ENCODE data around the gene CHRNB1. TPM values are rescaled to one million over a fixed set of nuclear protein-coding genes. Genes with fewer than 3 reads are reported as not detected.
"Not testable (repeated sequence)": the region's sequence is repeated elsewhere in the genome, so short reads cannot be mapped to it uniquely, and the experiment has no call there.

Gene CHRNB1
- total RNA-seq, 2 experiments from 2014 or later: 10.4 to 13.1 TPM

GRCh38 chr17:7467498-7467897, 22.6 kb downstream of the CHRNB1 start:
- DNase-seq: no peak
- Mint-ChIP-seq H3K4me1 (peaks cover 10% of the 10 kb centered on the region), H3K9me3 (ENCODE audit: low read depth) (no peaks in the 10 kb centered on the region), H3K27me3 (no peaks in the 10 kb centered on the region), H3K36me3 (peaks cover 2% of the 10 kb centered on the region), H3K27ac (no peak overlapping the region), H3K4me3 (no peak overlapping the region)
- CTCF ChIA-PET: interaction anchor here (1.0 to 1.5 kb wide), 3 partner anchors 11 to 112 kb away, joined by 3 to 4 read pairs (median 3); no protein-coding TSS in a partner anchor
- ATAC-seq: no peak

- peaks cover 10% of the 10 kb centered on the region for H3K4me1 Mint-ChIP-seq
- CTCF ChIA-PET: interaction anchor here (1.0 to 1.5 kb wide), 2 partner anchors 31 to 113 kb away, joined by 3 read pairs; no protein-coding TSS in a partner anchor
- H3K27me3 Mint-ChIP-seq: no peaks in the 10 kb centered on the region
- H3K9me3 Mint-ChIP-seq (ENCODE audit: low read depth): no peaks in the 10 kb centered on the region
- ATAC-seq (no peak), DNase-seq (no peak)
- no peak overlapping the region for H3K4me3 Mint-ChIP-seq
- peaks cover 2% of the 10 kb centered on the region for H3K36me3 Mint-ChIP-seq
- no peak overlapping the region for H3K27ac Mint-ChIP-seq
Observed at GRCh38 chr17:7468290-7468689, 23.4 kb downstream of the CHRNB1 start.

GRCh38 chr17:7468804-7469389, 24.0 kb downstream of the CHRNB1 start:
- CTCF ChIA-PET: interaction anchor here (1.5 kb wide), 1 partner anchor 32 kb away, joined by 3 read pairs; no protein-coding TSS in a partner anchor
- no peak for DNase-seq
- peaks cover 2% of the 10 kb centered on the region for H3K36me3 Mint-ChIP-seq
- H3K9me3 Mint-ChIP-seq (ENCODE audit: low read depth): no peaks in the 10 kb centered on the region
- no peak overlapping the region for H3K4me3 Mint-ChIP-seq
- no peak for ATAC-seq
- H3K4me1 Mint-ChIP-seq: peaks cover 10% of the 10 kb centered on the region
- no peaks in the 10 kb centered on the region for H3K27me3 Mint-ChIP-seq
- no peak overlapping the region for H3K27ac Mint-ChIP-seq

GRCh38 chr17:7469843-7470242, 25.0 kb downstream of the CHRNB1 start:
- not testable (repeated sequence) for H3K4me3 Mint-ChIP-seq; ATAC-seq; H3K27me3 Mint-ChIP-seq; H3K9me3 Mint-ChIP-seq (ENCODE audit: low read depth); DNase-seq; H3K27ac Mint-ChIP-seq; H3K36me3 Mint-ChIP-seq
- peaks cover 10% of the 10 kb centered on the region for H3K4me1 Mint-ChIP-seq
- CTCF ChIA-PET: interaction anchor here (1.6 kb wide), 1 partner anchor 33 kb away, joined by 4 read pairs; no protein-coding TSS in a partner anchor

GRCh38 chr17:7470457-7470973, 25.7 kb downstream of the CHRNB1 start:
- not testable (repeated sequence) for H3K27me3 Mint-ChIP-seq

GRCh38 chr17:7471729-7472128, 26.9 kb downstream of the CHRNB1 start:
- ATAC-seq (no peak), DNase-seq (no peak)
- CTCF ChIA-PET: interaction anchor here (1.1 to 1.5 kb wide), 2 partner anchors 9 to 35 kb away, joined by 4 to 5 read pairs; no protein-coding TSS in a partner anchor
- H3K4me3 Mint-ChIP-seq: no peak overlapping the region
- peaks cover 20% of the 10 kb centered on the region for H3K4me1 Mint-ChIP-seq
- no peaks in the 10 kb centered on the region for H3K9me3 Mint-ChIP-seq (ENCODE audit: low read depth)
- peak overlapping the region; percentile 31 for H3K27ac Mint-ChIP-seq
- no peaks in the 10 kb centered on the region for H3K36me3 Mint-ChIP-seq
- H3K27me3 Mint-ChIP-seq: no peaks in the 10 kb centered on the region

More at GRCh38 chr17:7470457-7470973, 25.7 kb downstream of the CHRNB1 start:
- not testable (repeated sequence) for H3K27ac Mint-ChIP-seq; DNase-seq; ATAC-seq; H3K4me3 Mint-ChIP-seq; H3K9me3 Mint-ChIP-seq (ENCODE audit: low read depth); H3K36me3 Mint-ChIP-seq
- CTCF ChIA-PET: interaction anchor here (1.0 to 1.6 kb wide), 2 partner anchors 9 to 34 kb away, joined by 4 to 5 read pairs; partner anchors contain the start of gene ZBTB4
- peaks cover 10% of the 10 kb centered on the region for H3K4me1 Mint-ChIP-seq

GRCh38 chr17:7474767-7475166, 29.9 kb downstream of the CHRNB1 start:
- H3K27me3 Mint-ChIP-seq; DNase-seq; H3K9me3 Mint-ChIP-seq (ENCODE audit: low read depth); H3K36me3 Mint-ChIP-seq; H3K4me3 Mint-ChIP-seq; ATAC-seq; H3K27ac Mint-ChIP-seq: not testable (repeated sequence)
- peaks cover 39% of the 10 kb centered on the region for H3K4me1 Mint-ChIP-seq
- CTCF ChIA-PET: interaction anchor here (0.6 kb wide), 1 partner anchor 236 kb away, joined by 3 read pairs; no protein-coding TSS in a partner anchor

GRCh38 chr17:7475764-7476422, 31.0 kb downstream of the CHRNB1 start:
- peaks cover 3% of the 10 kb centered on the region for H3K36me3 Mint-ChIP-seq
- DNase-seq (no peak), ATAC-seq (no peak)
- H3K4me3 Mint-ChIP-seq: no peak overlapping the region
- peak overlapping the region; percentile 52 for H3K27ac Mint-ChIP-seq
- H3K27me3 Mint-ChIP-seq: no peaks in the 10 kb centered on the region
- H3K9me3 Mint-ChIP-seq (ENCODE audit: low read depth): no peaks in the 10 kb centered on the region
- H3K4me1 Mint-ChIP-seq: peaks cover 49% of the 10 kb centered on the region
- CTCF ChIA-PET: interaction anchor here (0.9 to 2.8 kb wide), 4 partner anchors 11 to 84 kb away, joined by 3 to 18 read pairs (median 3); no protein-coding TSS in a partner anchor

GRCh38 chr17:7476494-7476893, 31.6 kb downstream of the CHRNB1 start:
- DNase-seq (no peak), ATAC-seq (no peak)
- no peak overlapping the region for H3K4me3 Mint-ChIP-seq
- H3K27me3 Mint-ChIP-seq: no peaks in the 10 kb centered on the region
- CTCF ChIA-PET: interaction anchor here (0.9 to 2.8 kb wide), 7 partner anchors 10 to 121 kb away, joined by 3 to 18 read pairs (median 3); partner anchors contain the start of genes SENP3 and TMEM95
- peak overlapping the region; percentile 52 for H3K27ac Mint-ChIP-seq
- peaks cover 3% of the 10 kb centered on the region for H3K36me3 Mint-ChIP-seq
- H3K4me1 Mint-ChIP-seq: peaks cover 51% of the 10 kb centered on the region
- H3K9me3 Mint-ChIP-seq (ENCODE audit: low read depth): no peaks in the 10 kb centered on the region

- no peak overlapping the region for H3K4me3 Mint-ChIP-seq
- no peak overlapping the region for H3K27ac Mint-ChIP-seq
Observed at GRCh38 chr17:7476951-7477350, 32.1 kb downstream of the CHRNB1 start.

GRCh38 chr17:7477392-7478275, 32.8 kb downstream of the CHRNB1 start:
- Mint-ChIP-seq H3K27ac (peak overlapping the region; percentile 84), H3K36me3 (peaks cover 3% of the 10 kb centered on the region), H3K4me1 (peaks cover 55% of the 10 kb centered on the region), H3K27me3 (no peaks in the 10 kb centered on the region), H3K4me3 (peak overlapping the region; percentile 82), H3K9me3 (ENCODE audit: low read depth) (no peaks in the 10 kb centered on the region)
- ATAC-seq (no peak), DNase-seq (no peak)
- CTCF ChIA-PET: interaction anchor here (1.0 to 2.8 kb wide), 5 partner anchors 23 to 122 kb away, joined by 3 to 18 read pairs (median 4); partner anchors contain the start of genes SENP3 and TMEM95

More at GRCh38 chr17:7476951-7477350, 32.1 kb downstream of the CHRNB1 start:
- no peak for ATAC-seq
- DNase-seq: no peak
- H3K9me3 Mint-ChIP-seq (ENCODE audit: low read depth): no peaks in the 10 kb centered on the region
- CTCF ChIA-PET: interaction anchor here (1.1 to 2.8 kb wide), 6 partner anchors 10 to 122 kb away, joined by 3 to 18 read pairs (median 3); partner anchors contain the start of genes SENP3 and TMEM95
- no peaks in the 10 kb centered on the region for H3K27me3 Mint-ChIP-seq
- peaks cover 3% of the 10 kb centered on the region for H3K36me3 Mint-ChIP-seq
- peaks cover 51% of the 10 kb centered on the region for H3K4me1 Mint-ChIP-seq

Data from activated CD8-positive, alpha-beta memory T cell treated with anti-CD3 and anti-CD28 coated beads, Interleukin-2, amount 10 ng/mL, durations not matched to agents 7 days and 5 days (primary cell).